ENCODE results near the gene DGAT2L6.

DGAT2L6 gene

DNA sequence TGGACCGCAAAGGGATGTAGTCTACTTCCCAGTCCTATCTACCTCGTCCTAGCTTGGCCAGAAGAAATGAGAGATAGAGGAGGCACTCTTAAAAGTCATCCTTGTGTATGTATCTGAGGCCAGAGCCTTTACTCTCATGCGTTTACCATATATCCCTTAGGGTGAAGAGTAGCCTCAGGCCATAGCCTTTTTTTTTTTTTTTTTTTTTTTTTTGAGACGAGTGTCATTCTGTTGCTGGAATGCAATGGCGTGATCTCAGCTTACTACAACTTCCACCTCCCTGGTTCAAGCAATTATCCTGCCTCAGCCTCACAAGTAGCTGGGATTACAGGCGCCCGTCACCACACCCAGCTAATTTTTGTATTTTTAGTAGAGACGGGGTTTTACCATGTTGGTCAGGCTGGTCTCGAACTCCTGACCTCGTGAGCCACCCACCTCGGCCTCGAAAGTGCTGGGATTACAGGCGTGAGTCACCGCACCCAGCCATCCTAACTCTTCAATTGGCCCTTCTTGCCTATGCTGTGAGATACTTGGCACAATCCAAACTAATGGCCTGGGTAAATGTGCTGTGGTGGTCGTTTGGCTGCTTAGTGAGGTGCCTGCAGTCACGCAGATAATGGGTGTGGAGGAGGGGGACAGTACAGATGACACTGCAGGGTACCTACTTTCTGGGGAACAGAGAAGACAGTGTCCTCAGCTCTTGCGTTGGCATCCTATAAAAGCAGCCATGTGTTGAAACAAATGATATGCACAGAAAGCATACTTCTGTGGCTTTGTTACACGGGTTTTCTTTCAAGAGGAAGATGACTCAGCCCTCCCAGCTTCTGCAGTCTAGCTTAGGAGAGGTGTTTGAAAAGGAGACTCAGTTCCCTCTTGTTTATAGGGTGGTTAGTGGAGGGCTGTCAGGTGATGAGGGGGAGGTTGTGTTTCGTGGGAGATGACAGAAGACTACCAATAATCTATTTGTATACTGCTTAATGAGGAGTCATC is 10.4 kb upstream of the DGAT2L6 start:
- Histone ChIP-seq H3K36me3 (peaks cover 26% of the 10 kb centered on the region), H3K4me1 (ENCODE audit: control insufficient read depth in 1 of 2, insufficient read depth in 1 of 2, low read depth in 1 of 2, low read length in 1 of 2) (no peaks in the 10 kb centered on the region), H3K4me3 (ENCODE audit: low read depth in 1 of 2, low read length in 1 of 2) (no peak overlapping the region), H3K27ac (no peak overlapping the region), H3K9me3 (no peaks in the 10 kb centered on the region), H3K27me3 (no peaks in the 10 kb centered on the region)
- TF ChIP-seq, protein P1, sequence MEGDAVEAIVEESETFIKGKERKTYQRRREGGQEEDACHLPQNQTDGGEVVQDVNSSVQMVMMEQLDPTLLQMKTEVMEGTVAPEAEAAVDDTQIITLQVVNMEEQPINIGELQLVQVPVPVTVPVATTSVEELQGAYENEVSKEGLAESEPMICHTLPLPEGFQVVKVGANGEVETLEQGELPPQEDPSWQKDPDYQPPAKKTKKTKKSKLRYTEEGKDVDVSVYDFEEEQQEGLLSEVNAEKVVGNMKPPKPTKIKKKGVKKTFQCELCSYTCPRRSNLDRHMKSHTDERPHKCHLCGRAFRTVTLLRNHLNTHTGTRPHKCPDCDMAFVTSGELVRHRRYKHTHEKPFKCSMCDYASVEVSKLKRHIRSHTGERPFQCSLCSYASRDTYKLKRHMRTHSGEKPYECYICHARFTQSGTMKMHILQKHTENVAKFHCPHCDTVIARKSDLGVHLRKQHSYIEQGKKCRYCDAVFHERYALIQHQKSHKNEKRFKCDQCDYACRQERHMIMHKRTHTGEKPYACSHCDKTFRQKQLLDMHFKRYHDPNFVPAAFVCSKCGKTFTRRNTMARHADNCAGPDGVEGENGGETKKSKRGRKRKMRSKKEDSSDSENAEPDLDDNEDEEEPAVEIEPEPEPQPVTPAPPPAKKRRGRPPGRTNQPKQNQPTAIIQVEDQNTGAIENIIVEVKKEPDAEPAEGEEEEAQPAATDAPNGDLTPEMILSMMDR (IDR thresholded peaks at IDR 0.05): no peak

DNA sequence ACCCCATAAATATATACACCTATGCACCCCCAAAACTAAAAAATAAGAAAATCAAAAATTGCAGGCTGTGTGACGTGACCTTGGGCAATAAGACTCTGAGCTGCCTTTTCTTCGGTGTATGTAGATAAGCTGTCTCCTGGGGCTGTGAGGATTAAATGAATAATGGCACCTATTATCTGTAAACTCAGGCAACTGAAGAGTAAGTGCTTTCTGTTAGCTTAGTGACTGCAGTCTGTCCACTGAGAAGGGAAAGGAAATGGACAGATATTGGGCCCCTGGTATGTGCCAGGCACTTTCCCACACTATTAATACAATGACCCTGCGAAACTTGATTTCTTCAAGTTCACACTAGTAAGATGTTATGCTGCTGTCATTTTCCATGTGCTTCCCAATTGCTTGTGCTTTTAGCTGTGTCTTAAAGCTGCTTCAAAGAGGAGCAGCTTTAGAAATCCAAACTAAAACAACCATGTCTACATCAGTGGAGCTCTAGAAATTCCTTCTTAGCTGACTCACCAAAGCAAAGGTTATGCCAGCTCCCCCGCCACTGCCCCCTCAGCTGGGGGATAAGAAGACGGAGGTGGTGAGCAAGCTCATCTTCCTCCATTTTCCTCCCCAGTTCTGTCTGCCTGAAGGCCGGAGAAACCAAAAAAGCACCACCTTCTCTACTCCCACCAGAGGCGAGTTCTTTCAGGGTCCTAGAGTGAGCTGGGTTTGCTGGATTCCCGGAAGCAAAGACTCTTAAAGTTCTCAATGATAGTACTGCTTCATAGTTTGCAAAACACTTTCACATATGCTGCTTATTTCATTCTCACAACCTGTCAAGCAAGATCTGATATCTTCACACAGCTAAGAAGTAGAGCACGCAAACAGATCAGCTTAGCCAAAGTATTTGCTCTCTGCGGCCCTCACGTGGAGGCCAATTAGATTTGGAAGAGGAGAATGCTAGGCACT is 8.8 kb upstream of the DGAT2L6 start:
- Histone ChIP-seq H3K9me3 (no peaks in the 10 kb centered on the region), H3K36me3 (peaks cover 26% of the 10 kb centered on the region), H3K4me1 (ENCODE audit: control insufficient read depth in 1 of 2, insufficient read depth in 1 of 2, low read depth in 1 of 2, low read length in 1 of 2) (no peaks in the 10 kb centered on the region), H3K27ac (no peak overlapping the region), H3K4me3 (ENCODE audit: low read depth in 1 of 2, low read length in 1 of 2) (no peak overlapping the region), H3K27me3 (no peaks in the 10 kb centered on the region)
- TF ChIP-seq, protein P1 (IDR thresholded peaks at IDR 0.05): no peak

DNA sequence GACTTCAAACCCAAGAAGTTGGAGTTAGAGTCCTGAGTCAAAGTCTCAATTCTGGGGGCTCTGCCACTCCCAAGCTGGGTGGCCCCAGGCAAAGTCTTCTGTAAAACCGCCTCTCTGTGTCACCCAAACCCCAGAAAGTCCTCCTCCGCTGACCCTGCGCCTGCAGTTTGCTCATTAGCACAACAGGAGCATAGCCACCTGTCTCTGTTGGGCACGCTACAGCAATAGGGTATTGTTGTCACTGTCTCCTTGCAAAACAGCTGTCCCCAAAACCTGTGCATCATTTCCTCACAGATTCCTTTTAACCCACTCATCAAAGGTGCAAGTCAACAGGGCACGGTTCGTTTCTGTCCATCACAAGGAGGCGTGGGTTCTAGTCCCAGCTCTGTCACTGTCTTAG is 8.0 kb upstream of the DGAT2L6 start:
- Histone ChIP-seq H3K36me3 (peaks cover 26% of the 10 kb centered on the region), H3K4me3 (ENCODE audit: low read depth in 1 of 2, low read length in 1 of 2) (no peak overlapping the region), H3K4me1 (ENCODE audit: control insufficient read depth in 1 of 2, insufficient read depth in 1 of 2, low read depth in 1 of 2, low read length in 1 of 2) (no peaks in the 10 kb centered on the region), H3K9me3 (no peaks in the 10 kb centered on the region), H3K27me3 (no peaks in the 10 kb centered on the region), H3K27ac (no peak overlapping the region)
- TF ChIP-seq, protein P1 (IDR thresholded peaks at IDR 0.05): no peak

DNA sequence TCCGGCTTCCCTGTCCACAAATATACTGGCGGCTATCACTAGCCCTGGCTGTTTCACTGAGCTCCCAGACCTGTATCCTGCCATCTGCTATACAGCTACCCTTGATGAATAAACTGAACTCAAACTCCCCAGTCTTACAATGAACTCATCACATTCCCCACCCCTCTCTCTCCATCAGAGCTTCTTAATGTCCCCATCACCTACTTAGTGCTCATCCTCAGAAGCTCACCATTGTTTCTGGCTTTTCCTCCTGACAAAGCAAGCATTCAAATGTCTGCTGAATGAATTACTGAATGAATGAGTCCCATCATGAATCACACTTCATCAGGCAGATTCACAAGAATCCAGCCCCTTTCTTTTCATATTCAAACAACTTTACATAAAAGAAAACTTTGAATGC is 5.7 kb upstream of the DGAT2L6 start:
- H3K36me3 ChIP-seq: peaks cover 10% of the 10 kb centered on the region
- TF ChIP-seq, protein P1 (IDR thresholded peaks at IDR 0.05): no peak
- H3K4me3 ChIP-seq (ENCODE audit: low read depth in 1 of 2, low read length in 1 of 2): no peak overlapping the region
- H3K4me1 ChIP-seq (ENCODE audit: control insufficient read depth in 1 of 2, insufficient read depth in 1 of 2, low read depth in 1 of 2, low read length in 1 of 2): no peaks in the 10 kb centered on the region
- no peaks in the 10 kb centered on the region for H3K9me3 ChIP-seq
- H3K27me3 ChIP-seq: no peaks in the 10 kb centered on the region
- no peak overlapping the region for H3K27ac ChIP-seq

DNA sequence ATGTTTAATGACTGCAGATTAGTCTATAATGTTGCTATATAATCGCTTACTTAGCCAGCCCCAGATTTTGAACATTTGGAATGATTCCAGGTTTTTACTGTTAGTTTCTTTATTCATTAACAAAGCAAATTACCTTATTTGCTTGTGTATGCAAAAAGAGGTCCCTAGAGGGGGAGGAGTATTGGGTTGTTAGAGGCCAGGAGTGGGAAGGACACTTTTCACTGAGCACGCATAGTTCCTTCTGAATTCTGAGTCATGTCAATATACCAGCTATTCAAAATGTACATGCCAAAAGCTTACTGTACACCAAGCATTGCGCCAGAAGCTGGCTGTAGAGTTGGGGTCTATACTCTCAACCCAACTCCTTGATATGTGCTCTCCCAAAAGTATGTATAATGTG is 5.1 kb upstream of the DGAT2L6 start:
- TF ChIP-seq, protein P1 (IDR thresholded peaks at IDR 0.05): no peak
- no peaks in the 10 kb centered on the region for H3K9me3 ChIP-seq
- no peak overlapping the region for H3K4me3 ChIP-seq (ENCODE audit: low read depth in 1 of 2, low read length in 1 of 2)
- H3K4me1 ChIP-seq (ENCODE audit: control insufficient read depth in 1 of 2, insufficient read depth in 1 of 2, low read depth in 1 of 2, low read length in 1 of 2): no peaks in the 10 kb centered on the region
- H3K27me3 ChIP-seq: no peaks in the 10 kb centered on the region
- peaks cover 5% of the 10 kb centered on the region for H3K36me3 ChIP-seq
- no peak overlapping the region for H3K27ac ChIP-seq

Data from neutrophil (primary cell).